Duodenal mucosa (tissue), 2 donors: ENCODE results near the gene MED23.
"Not testable (repeated sequence)": the region's sequence is repeated elsewhere in the genome, so short reads cannot be mapped to it uniquely, and the experiment has no call there.

Experiments
- H3K27ac ChIP-seq: one replicate; pipeline ENCODE4 v1.7.0; 2013; ENCODE audit warnings: low read depth, low read length
- H3K27me3 ChIP-seq, 2 donors: one replicate each; pipeline ENCODE4 v1.7.0; 2013; ENCODE audit warnings: low read length in 2 of 2, control low read depth in 1 of 2; ENCODE audit not compliant: insufficient read depth in 2 of 2, control insufficient read depth in 1 of 2
- H3K36me3 ChIP-seq, 2 donors: one replicate each; pipeline ENCODE4 v1.7.0; 2013; ENCODE audit warnings: low read length in 2 of 2, control low read depth in 1 of 2; ENCODE audit not compliant: insufficient read depth in 2 of 2, control insufficient read depth in 1 of 2
- H3K4me1 ChIP-seq, 2 donors: one replicate each; pipeline ENCODE4 v1.7.0; 2013; ENCODE audit warnings: low read length in 2 of 2, control low read depth in 1 of 2; ENCODE audit not compliant: insufficient read depth in 2 of 2, control insufficient read depth in 1 of 2
- H3K4me3 ChIP-seq, 2 donors: one replicate each; pipeline ENCODE4 v1.7.0; 2013; ENCODE audit warnings: low read length in 2 of 2, low read depth in 1 of 2
- H3K9ac ChIP-seq, 2 donors: one replicate each; pipeline ENCODE4 v1.7.0; 2013; ENCODE audit warnings: low read length in 2 of 2, low read depth in 1 of 2
- H3K9me3 ChIP-seq, 2 donors: one replicate each; pipeline ENCODE4 v1.7.0; 2013; ENCODE audit warnings: low read length in 2 of 2, control low read depth in 1 of 2; ENCODE audit not compliant: control insufficient read depth in 1 of 2

MED23 gene

GRCh38 chr6:131555992-131556391 lies 72.0 kb downstream of the MED23 start:
- no peaks in the 10 kb centered on the region for H3K36me3 ChIP-seq
- H3K4me1 ChIP-seq, result no peaks in the 10 kb centered on the region
- no peak overlapping the region for H3K9ac ChIP-seq
- no peak overlapping the region for H3K4me3 ChIP-seq
- H3K9me3 ChIP-seq, result no peaks in the 10 kb centered on the region
- H3K27ac ChIP-seq, result no peak overlapping the region
- H3K27me3 ChIP-seq, result no peaks in the 10 kb centered on the region

- Histone ChIP-seq H3K4me3 (no peak overlapping the region), H3K4me1 (no peaks in the 10 kb centered on the region), H3K9me3 (no peaks in the 10 kb centered on the region), H3K27ac (no peak overlapping the region), H3K36me3 (no peaks in the 10 kb centered on the region), H3K27me3 (no peaks in the 10 kb centered on the region), H3K9ac (no peak overlapping the region)
Measured at GRCh38 chr6:131552572-131552971, 75.5 kb downstream of the MED23 start.

- Histone ChIP-seq H3K27ac (no peak overlapping the region), H3K9me3 (no peaks in the 10 kb centered on the region), H3K4me1 (no peaks in the 10 kb centered on the region), H3K27me3 (no peaks in the 10 kb centered on the region), H3K4me3 (no peak overlapping the region), H3K36me3 (no peaks in the 10 kb centered on the region), H3K9ac (no peak overlapping the region)
Measured at GRCh38 chr6:131551902-131552301, 76.1 kb downstream of the MED23 start.

GRCh38 chr6:131549811-131550210 lies 78.2 kb downstream of the MED23 start:
- Histone ChIP-seq H3K9me3 (no peaks in the 10 kb centered on the region), H3K9ac (no peak overlapping the region), H3K4me3 (no peak overlapping the region), H3K36me3 (no peaks in the 10 kb centered on the region), H3K4me1 (no peaks in the 10 kb centered on the region), H3K27ac (no peak overlapping the region), H3K27me3 (no peaks in the 10 kb centered on the region)

GRCh38 chr6:131548441-131548840 lies 79.6 kb downstream of the MED23 start:
- Histone ChIP-seq H3K4me1 (no peaks in the 10 kb centered on the region), H3K36me3 (no peaks in the 10 kb centered on the region), H3K27ac (no peak overlapping the region), H3K9me3 (no peaks in the 10 kb centered on the region), H3K9ac (no peak overlapping the region), H3K4me3 (no peak overlapping the region), H3K27me3 (no peaks in the 10 kb centered on the region)

GRCh38 chr6:131547488-131547887 lies 80.6 kb downstream of the MED23 start:
- H3K27ac ChIP-seq, result no peak overlapping the region
- no peaks in the 10 kb centered on the region for H3K4me1 ChIP-seq
- H3K27me3 ChIP-seq, result no peaks in the 10 kb centered on the region
- H3K36me3 ChIP-seq, result no peaks in the 10 kb centered on the region
- H3K9me3 ChIP-seq, result no peaks in the 10 kb centered on the region
- no peak overlapping the region for H3K9ac ChIP-seq
- no peak overlapping the region for H3K4me3 ChIP-seq

- Histone ChIP-seq H3K4me3 (no peak overlapping the region), H3K36me3 (no peaks in the 10 kb centered on the region), H3K9ac (no peak overlapping the region), H3K4me1 (no peaks in the 10 kb centered on the region), H3K9me3 (no peaks in the 10 kb centered on the region), H3K27me3 (no peaks in the 10 kb centered on the region), H3K27ac (no peak overlapping the region)
Measured at GRCh38 chr6:131545317-131545716, 82.7 kb downstream of the MED23 start.

- H3K4me3 ChIP-seq, H3K9ac ChIP-seq, H3K9me3 ChIP-seq, H3K4me1 ChIP-seq, H3K36me3 ChIP-seq, H3K27me3 ChIP-seq, H3K27ac ChIP-seq: not testable (repeated sequence)
Measured at GRCh38 chr6:131538615-131539014, 89.4 kb downstream of the MED23 start.

- no peaks in the 10 kb centered on the region for H3K9me3 ChIP-seq
- H3K36me3 ChIP-seq, result no peaks in the 10 kb centered on the region
- peaks cover 0 to 6% of the 10 kb centered on the region in 2 donors for H3K4me1 ChIP-seq
- no peak overlapping the region for H3K27ac ChIP-seq
- H3K4me3 ChIP-seq, result no peak overlapping the region
- no peak overlapping the region for H3K9ac ChIP-seq
- H3K27me3 ChIP-seq, result no peaks in the 10 kb centered on the region
Measured at GRCh38 chr6:131532580-131533039, 95.4 kb downstream of the MED23 start.

GRCh38 chr6:131531681-131532080 lies 96.4 kb downstream of the MED23 start:
- not testable (repeated sequence) for H3K27ac ChIP-seq, H3K27me3 ChIP-seq, H3K9ac ChIP-seq, H3K4me3 ChIP-seq, H3K4me1 ChIP-seq, H3K9me3 ChIP-seq, H3K36me3 ChIP-seq

GRCh38 chr6:131530936-131531335 lies 97.1 kb downstream of the MED23 start:
- not testable (repeated sequence) for H3K36me3 ChIP-seq, H3K27me3 ChIP-seq, H3K27ac ChIP-seq, H3K9ac ChIP-seq, H3K9me3 ChIP-seq, H3K4me3 ChIP-seq, H3K4me1 ChIP-seq
